Stomach (tissue), 4 donors: ENCODE measurements around the gene PSME3IP1.

ENCODE experiments used
- CTCF ChIP-seq, 7 experiments: fragments of 450-650 bp in 4 of 7; fragments of 200-600 bp in 3 of 7; sonication (generic) in 3 of 7; IDR thresholded peaks; one replicate each; pipeline ENCODE4 v1.5.1; 2016 to 2019; ENCODE audit warnings: antibody characterized with exemption in 7 of 7, control low read depth in 2 of 7, mild to moderate bottlenecking in 1 of 7
- POLR2A ChIP-seq, 4 donors: fragments of 450-650 bp; IDR thresholded peaks; one replicate each; pipeline ENCODE4 v1.6.1; 2016; ENCODE audit warnings: antibody characterized with exemption in 4 of 4, control low read depth in 2 of 4, mild to moderate bottlenecking in 1 of 4, moderate library complexity in 1 of 4

- TF ChIP-seq CTCF (IDR thresholded peaks at IDR 0.05): no peak
- TF ChIP-seq POLR2A (IDR thresholded peaks at IDR 0.05): no peak
Observed at GRCh38 chr16:57233944-57234706, 48.3 kb upstream of the PSME3IP1 start.
